ENCODE results near the gene CDKAL1.

GRCh38 chr6:20746805-20747558 lies 212.7 kb downstream of the CDKAL1 start:
- no peak for TF ChIP-seq GATA2 (IDR thresholded peaks at IDR 0.05; ENCODE audit: low read depth, low read length)
- no peak for TF ChIP-seq GATA3 (IDR thresholded peaks at IDR 0.05; ENCODE audit: low read depth, low read length)

Measured in SH-SY5Y (cell line).